DND-41 (cell line): ENCODE measurements around the gene SERTAD2.

Experiments
- ATAC-seq: fragments of 200-7000 bp; cut with Tn5 transposase; 3 replicates; pipeline ENCODE4 v1.9.1; 2021; ENCODE audit warnings: low read depth; ENCODE audit not compliant: insufficient read depth
- DNase-seq: peaks from one replicate; pipeline ENCODE4 v3.0.0-alpha.2; 2020
- H2AFZ ChIP-seq: 2 replicates; pipeline ENCODE4 v1.6.0; 2012; ENCODE audit warnings: low read depth, low read length
- H3K27ac ChIP-seq: 2 replicates; pipeline ENCODE4 v1.5.1; 2012; ENCODE audit warnings: low read length, inconsistent platforms
- H3K27me3 ChIP-seq: fragments of 200-600 bp; sonication (generic); 2 replicates; pipeline ENCODE4 v1.6.0; 2012; ENCODE audit warnings: low read length, mild to moderate bottlenecking, inconsistent platforms; ENCODE audit not compliant: insufficient read depth, poor library complexity
- H3K36me3 ChIP-seq: 2 replicates; pipeline ENCODE4 v1.5.1; 2012; ENCODE audit warnings: low read length, inconsistent platforms; ENCODE audit not compliant: insufficient read depth
- H3K4me1 ChIP-seq: 2 replicates; pipeline ENCODE4 v1.5.1; 2012; ENCODE audit warnings: mild to moderate bottlenecking, low read length; ENCODE audit not compliant: insufficient read depth
- H3K4me2 ChIP-seq: 2 replicates; pipeline ENCODE4 v1.6.0; 2012; ENCODE audit warnings: mild to moderate bottlenecking, moderate library complexity, low read length, inconsistent platforms; ENCODE audit not compliant: insufficient read depth
- H3K4me3 ChIP-seq, 2 experiments: fragments of 200-600 bp in 1 of 2; shearing (Covaris generic) in 1 of 2; 2 replicates each; pipeline ENCODE4 v1.5.1; 2012 to 2016; ENCODE audit warnings: inconsistent platforms in 2 of 2, low read length in 2 of 2, mild to moderate bottlenecking in 2 of 2, low read depth in 1 of 2, moderate library complexity in 1 of 2
- H3K79me2 ChIP-seq: 2 replicates; pipeline ENCODE4 v1.6.0; 2012; ENCODE audit warnings: low read length, inconsistent platforms; ENCODE audit not compliant: insufficient read depth
- H3K9ac ChIP-seq: 2 replicates; pipeline ENCODE4 v1.6.0; 2012; ENCODE audit warnings: low read depth, mild to moderate bottlenecking, inconsistent platforms, low read length, moderate library complexity
- H3K9me3 ChIP-seq: 2 replicates; pipeline ENCODE4 v1.5.1; 2012; ENCODE audit warnings: low read length, moderate library complexity, mild to moderate bottlenecking, inconsistent platforms; ENCODE audit not compliant: insufficient read depth, severe bottlenecking
- H4K20me1 ChIP-seq: 2 replicates; pipeline ENCODE4 v1.6.0; 2012; ENCODE audit warnings: low read length; ENCODE audit not compliant: insufficient read depth
- CTCF ChIP-seq: IDR thresholded peaks from 2 replicates; pipeline ENCODE4 v1.5.1; 2012; ENCODE audit warnings: borderline replicate concordance, low read length, moderate library complexity, mild to moderate bottlenecking; ENCODE audit not compliant: poor library complexity, severe bottlenecking; ENCODE audit errors: extremely low read depth
- EZH2 ChIP-seq: IDR thresholded peaks from 3 replicates; pipeline ENCODE4 v1.6.1; 2012; ENCODE audit warnings: borderline replicate concordance, low read depth, mild to moderate bottlenecking, moderate library complexity, low read length, inconsistent platforms; ENCODE audit not compliant: severe bottlenecking

SERTAD2 gene

GRCh38 chr2:64594226-64594989, 59.3 kb downstream of the SERTAD2 start:
- Histone ChIP-seq H3K4me1 (no peaks in the 10 kb centered on the region), H3K27ac (no peak overlapping the region), H3K9ac (no peak overlapping the region), H3K9me3 (no peaks in the 10 kb centered on the region), H3K4me3 (no peak overlapping the region), H3K4me2 (no peak overlapping the region), H2AFZ (no peak overlapping the region), H3K36me3 (peaks cover 23% of the 10 kb centered on the region), H4K20me1 (no peaks in the 10 kb centered on the region), H3K79me2 (no peaks in the 10 kb centered on the region), H3K27me3 (no peaks in the 10 kb centered on the region)
- no peak for TF ChIP-seq EZH2
- TF ChIP-seq CTCF: no peak
- DNase-seq (no peak), ATAC-seq (no peak)

GRCh38 chr2:64593035-64593655, 60.6 kb downstream of the SERTAD2 start:
- Histone ChIP-seq H3K9me3 (no peaks in the 10 kb centered on the region), H3K4me2 (no peak overlapping the region), H3K4me3 (no peak overlapping the region), H3K79me2 (no peaks in the 10 kb centered on the region), H3K4me1 (no peaks in the 10 kb centered on the region), H3K27me3 (no peaks in the 10 kb centered on the region), H3K9ac (no peak overlapping the region), H2AFZ (no peak overlapping the region), H4K20me1 (no peaks in the 10 kb centered on the region), H3K36me3 (peaks cover 28% of the 10 kb centered on the region), H3K27ac (no peak overlapping the region)
- DNase-seq: no peak
- TF ChIP-seq EZH2: no peak
- TF ChIP-seq CTCF: no peak
- ATAC-seq: no peak

GRCh38 chr2:64591188-64591587, 62.5 kb downstream of the SERTAD2 start:
- no peak for ATAC-seq
- H3K4me1 ChIP-seq: no peaks in the 10 kb centered on the region
- H3K79me2 ChIP-seq: no peaks in the 10 kb centered on the region
- no peak overlapping the region for H3K9ac ChIP-seq
- H3K27ac ChIP-seq: no peak overlapping the region
- H3K36me3 ChIP-seq: peaks cover 38% of the 10 kb centered on the region
- no peak overlapping the region for H2AFZ ChIP-seq
- H4K20me1 ChIP-seq: no peaks in the 10 kb centered on the region
- DNase-seq: no peak
- no peaks in the 10 kb centered on the region for H3K27me3 ChIP-seq
- no peaks in the 10 kb centered on the region for H3K9me3 ChIP-seq
- no peak overlapping the region for H3K4me3 ChIP-seq
- no peak overlapping the region for H3K4me2 ChIP-seq
- TF ChIP-seq EZH2: no peak
- no peak for TF ChIP-seq CTCF
